ENCODE data around the gene SLC22A23. TPM values are rescaled to one million over a fixed set of nuclear protein-coding genes. Genes with fewer than 3 reads are reported as not detected.
"Not testable (repeated sequence)": the region's sequence is repeated elsewhere in the genome, so short reads cannot be mapped to it uniquely, and the experiment has no call there.

Gene SLC22A23
- total RNA-seq, 6 donors from 2014 or later, result 18.2 to 73.1 (median 28.3) TPM

GRCh38 chr6:3381233-3381921 is 75.5 kb downstream of the SLC22A23 start:
- H3K4me3 ChIP-seq, result no peak overlapping the region
- no peak overlapping the region for H3K27ac ChIP-seq
- peaks cover 2 to 22% (median 10%) of the 10 kb centered on the region in 4 donors for H3K4me1 ChIP-seq
- ATAC-seq (ENCODE audit: low FRiP score in 2 of 2), result no peak
- no peaks in the 10 kb centered on the region for H3K27me3 ChIP-seq
- WGBS, 2 donors, result 74 to 81% methylated on average over 6 of the region's 6 CpGs
- no peak for DNase-seq
- H3K9me3 ChIP-seq, result no peaks in the 10 kb centered on the region
- TF ChIP-seq CTCF (IDR thresholded peaks at IDR 0.05), result no peak
- no peak for TF ChIP-seq POLR2A (IDR thresholded peaks at IDR 0.05)
- TF ChIP-seq POLR2AphosphoS5 (IDR thresholded peaks at IDR 0.05), result no peak
- TF ChIP-seq EP300 (IDR thresholded peaks at IDR 0.05), result no peak
- no peaks in the 10 kb centered on the region for H3K36me3 ChIP-seq

- Histone ChIP-seq H3K9me3 (no peaks in the 10 kb centered on the region), H3K4me1 (peaks cover 0 to 22% (median 10%) of the 10 kb centered on the region in 4 donors), H3K27ac (no peak overlapping the region), H3K27me3 (no peaks in the 10 kb centered on the region), H3K4me3 (no peak overlapping the region), H3K36me3 (no peaks in the 10 kb centered on the region)
- DNase-seq, result peak in 1 of 2 donors; percentile 85
- TF ChIP-seq POLR2AphosphoS5 (IDR thresholded peaks at IDR 0.05) (no peak), EP300 (IDR thresholded peaks at IDR 0.05) (no peak), CTCF (IDR thresholded peaks at IDR 0.05) (no peak), POLR2A (IDR thresholded peaks at IDR 0.05) (no peak)
- WGBS, 2 donors, result 64 to 75% methylated on average over 9 to 11 of the region's 11 CpGs
- no peak for ATAC-seq (ENCODE audit: low FRiP score in 2 of 2)
These were observed 76.3 kb downstream of the SLC22A23 start for GRCh38 chr6:3380344-3381232.

- no peaks in the 10 kb centered on the region for H3K27me3 ChIP-seq
- TF ChIP-seq CTCF (IDR thresholded peaks at IDR 0.05) (no peak), POLR2A (IDR thresholded peaks at IDR 0.05) (no peak), EP300 (IDR thresholded peaks at IDR 0.05) (no peak), POLR2AphosphoS5 (IDR thresholded peaks at IDR 0.05) (no peak)
- DNase-seq (no peak), ATAC-seq (ENCODE audit: low FRiP score in 2 of 2) (no peak)
- H3K4me1 ChIP-seq, result peaks cover 0 to 22% (median 7%) of the 10 kb centered on the region in 4 donors
- H3K27ac ChIP-seq, result no peak overlapping the region
- H3K36me3 ChIP-seq, result no peaks in the 10 kb centered on the region
- 82 to 84% methylated on average over 10 of the region's 10 CpGs for WGBS, 2 donors
- H3K9me3 ChIP-seq, result no peaks in the 10 kb centered on the region
- no peak overlapping the region for H3K4me3 ChIP-seq
These were observed 77.3 kb downstream of the SLC22A23 start for GRCh38 chr6:3379482-3380060.

GRCh38 chr6:3378808-3379207 is 78.0 kb downstream of the SLC22A23 start:
- H3K27me3 ChIP-seq; H3K27ac ChIP-seq; H3K4me3 ChIP-seq; DNase-seq; H3K36me3 ChIP-seq; ATAC-seq (ENCODE audit: low FRiP score in 2 of 2); H3K9me3 ChIP-seq: not testable (repeated sequence)
- 73 to 89% methylated on average over 4 of the region's 4 CpGs for WGBS, 2 donors
- peaks cover 0 to 22% (median 7%) of the 10 kb centered on the region in 4 donors for H3K4me1 ChIP-seq

- H3K4me3 ChIP-seq; H3K36me3 ChIP-seq; H3K9me3 ChIP-seq; ATAC-seq (ENCODE audit: low FRiP score in 2 of 2); H3K27me3 ChIP-seq; DNase-seq: not testable (repeated sequence)
- WGBS, 2 donors, result 79 to 80% methylated on average over 6 of the region's 6 CpGs
- Histone ChIP-seq H3K4me1 (peaks cover 0 to 22% (median 5%) of the 10 kb centered on the region in 4 donors), H3K27ac (peak overlapping the region in 3 of 4 donors; percentile 9 to 47 (median 28))
These were observed 78.5 kb downstream of the SLC22A23 start for GRCh38 chr6:3378398-3378782.
